Keratinocyte (primary cell): Measurements from ENCODE around the gene PSMB5. TPM values are rescaled to one million over a fixed set of nuclear protein-coding genes. Genes with fewer than 3 reads are reported as not detected.

Experiments
- DNase-seq: peaks from one replicate; pipeline ENCODE4 v3.0.0-alpha.2; 2011; ENCODE audit warnings: low read depth, missing footprints, low spot score
- FAIRE-seq: peaks from 2 replicates; lab custom pipeline; 2011; peaks lifted over from hg19 to GRCh38; lab: Jason Lieb, UNC
- H2AFZ ChIP-seq: 2 replicates; pipeline ENCODE4 v1.6.0; 2012; ENCODE audit warnings: low read length, control low read depth, inconsistent platforms; ENCODE audit not compliant: control insufficient read depth
- H3K27ac ChIP-seq: 2 replicates; pipeline ENCODE4 v1.5.1; 2011; ENCODE audit warnings: low read length; ENCODE audit not compliant: control insufficient read depth, insufficient read depth
- H3K27me3 ChIP-seq: 3 replicates; pipeline ENCODE4 v1.6.0; 2011; ENCODE audit warnings: low read length; ENCODE audit not compliant: control insufficient read depth, insufficient read depth; ENCODE audit errors: extremely low read depth
- H3K36me3 ChIP-seq, 2 experiments: 2 replicates in 1 of 2; 3 replicates in 1 of 2; pipeline ENCODE4 v1.5.1; 2011; ENCODE audit warnings: low read length in 2 of 2, mild to moderate bottlenecking in 1 of 2; ENCODE audit not compliant: control insufficient read depth in 2 of 2, insufficient read depth in 2 of 2; ENCODE audit errors: extremely low read depth in 1 of 2
- H3K4me1 ChIP-seq: 3 replicates; pipeline ENCODE4 v1.5.1; 2011; ENCODE audit warnings: low read length; ENCODE audit not compliant: control insufficient read depth, insufficient read depth; ENCODE audit errors: extremely low read depth
- H3K4me2 ChIP-seq: 3 replicates; pipeline ENCODE4 v1.6.0; 2011; ENCODE audit warnings: low read depth, low read length; ENCODE audit not compliant: control insufficient read depth, insufficient read depth; ENCODE audit errors: extremely low read depth
- H3K4me3 ChIP-seq, 3 experiments: fragments of 200-600 bp in 1 of 3; sonication (generic) in 1 of 3; 2 replicates in 2 of 3; 3 replicates in 1 of 3; pipeline ENCODE4 v1.5.1; 2011 to 2016; ENCODE audit warnings: low read length in 3 of 3, mild to moderate bottlenecking in 3 of 3, control low read depth in 2 of 3, inconsistent platforms in 1 of 3, low read depth in 1 of 3, mixed read lengths in 1 of 3, mixed run types in 1 of 3, moderate library complexity in 1 of 3; ENCODE audit not compliant: control insufficient read depth in 2 of 3, insufficient read depth in 2 of 3; ENCODE audit errors: extremely low read depth in 1 of 3
- H3K79me2 ChIP-seq: 2 replicates; pipeline ENCODE4 v1.6.0; 2012; ENCODE audit warnings: low read length; ENCODE audit not compliant: control insufficient read depth, insufficient read depth
- H3K9ac ChIP-seq: 3 replicates; pipeline ENCODE4 v1.6.0; 2011; ENCODE audit warnings: low read length; ENCODE audit not compliant: control insufficient read depth, insufficient read depth; ENCODE audit errors: extremely low read depth
- H3K9me1 ChIP-seq: 3 replicates; pipeline ENCODE4 v1.6.0; 2011; ENCODE audit warnings: low read length; ENCODE audit not compliant: control insufficient read depth, insufficient read depth; ENCODE audit errors: extremely low read depth
- H3K9me3 ChIP-seq: 2 replicates; pipeline ENCODE4 v1.5.1; 2012; ENCODE audit warnings: low read depth, low read length; ENCODE audit not compliant: control insufficient read depth
- H4K20me1 ChIP-seq: 3 replicates; pipeline ENCODE4 v1.6.0; 2011; ENCODE audit warnings: low read length; ENCODE audit not compliant: control insufficient read depth, insufficient read depth; ENCODE audit errors: extremely low read depth
- EZH2 ChIP-seq: IDR thresholded peaks from one replicate; pipeline ENCODE4 v1.6.1; 2012; ENCODE audit warnings: inconsistent platforms, mild to moderate bottlenecking, low read length, moderate library complexity
- dilution Hi-C: fragments of 300-500 bp; cut with MboI; formaldehyde crosslinking; loops from one replicate; pipeline ENCODE4 v1.7.0; 2020; ENCODE audit warnings: low sequenced_read_pairs; ENCODE audit not compliant: extremely low pct_ligation_motif_present
- polyA minus RNA-seq, 3 experiments: library from RNA; depleted of rRNA, polyadenylated mRNA; stranded (reverse); fragments of >200 nt; gene quantifications; 1 replicate in 1 of 3; 2 replicates in 1 of 3; 3 replicates in 1 of 3; pipeline ENCODE4 v1.2.3, GENCODE V29; 2011
- polyA plus RNA-seq, 5 experiments: library from polyadenylated mRNA; depleted of rRNA in 3 of 5; stranded (reverse) in 3 of 5; stranded (forward) in 1 of 5; unstranded in 1 of 5; fragments of >200 nt; gene quantifications; 1 replicate in 1 of 5; 2 replicates in 3 of 5; 3 replicates in 1 of 5; pipeline versions ENCODE4 v1.2.1 to v1.2.3, GENCODE V29; 2011 to 2012; ENCODE audit warnings: missing spikeins in 2 of 5, low read depth in 1 of 5, low replicate concordance in 1 of 5
- TF ChIP-seq, protein P1 (sequence below), 3 experiments: IDR thresholded peaks in 1 of 3; conservative IDR thresholded peaks in 1 of 3; optimal IDR thresholded peaks in 1 of 3; 2 replicates in 2 of 3; 3 replicates in 1 of 3; pipeline versions ENCODE3 to v1.5.1; 2011; ENCODE audit warnings: low read length in 3 of 3, mild to moderate bottlenecking in 3 of 3, moderate library complexity in 2 of 3, control low read depth in 1 of 3, inconsistent platforms in 1 of 3; ENCODE audit not compliant: insufficient read depth in 2 of 3; ENCODE audit errors: extremely low read depth in 1 of 3

PSMB5 gene
- polyA plus RNA-seq: 285 to 349 TPM (median 292 TPM) in 3 replicates
- 57.4 TPM for polyA plus RNA-seq (2011; ENCODE audit: low read depth)
- polyA plus RNA-seq (2011; cell fraction: cytosol; rRNA removed): 249 and 261 TPM in 2 replicates
- polyA plus RNA-seq (2011; cell fraction: nucleus; rRNA removed): 195 and 203 TPM in 2 replicates
- polyA plus RNA-seq (2012; ENCODE audit: low replicate concordance): 178 and 212 TPM in 2 replicates
- 128 to 263 TPM (median 217 TPM) in 3 replicates for polyA minus RNA-seq
- polyA minus RNA-seq (2011; cell fraction: cytosol; rRNA and poly(A)+ RNA removed): 240 TPM
- polyA minus RNA-seq (2011; cell fraction: nucleus; rRNA and poly(A)+ RNA removed): 73.9 and 89.0 TPM in 2 replicates

GRCh38 chr14:23034498-23035302, at the start of gene PSMB5:
PSMB5 (minus strand) TSS chr14:23034900; CDS start chr14:23034881, 19 bp downstream.
- Histone ChIP-seq H3K9me1 (no peaks in the 10 kb centered on the region), H3K4me2 (peak within 1 kb of the TSS; percentile 83), H3K4me3 (peak within 1 kb of the TSS; percentile 96 to 98 (median 98)), H3K27ac (peak within 1 kb of the TSS; percentile 100), H3K79me2 (peaks cover 28% of the 10 kb centered on the region), H3K9me3 (no peaks in the 10 kb centered on the region), H3K27me3 (no peaks in the 10 kb centered on the region), H3K4me1 (peaks cover 10% of the 10 kb centered on the region), H4K20me1 (no peaks in the 10 kb centered on the region), H2AFZ (peak within 1 kb of the TSS; percentile 100), H3K36me3 (peaks cover 5 to 6% of the 10 kb centered on the region in 2 experiments), H3K9ac (peak within 1 kb of the TSS; percentile 98)
- DNase-seq (peak; percentile 89), FAIRE-seq (peak; percentile 87)
- dilution Hi-C loops: no loop called here
- TF ChIP-seq, protein P1, sequence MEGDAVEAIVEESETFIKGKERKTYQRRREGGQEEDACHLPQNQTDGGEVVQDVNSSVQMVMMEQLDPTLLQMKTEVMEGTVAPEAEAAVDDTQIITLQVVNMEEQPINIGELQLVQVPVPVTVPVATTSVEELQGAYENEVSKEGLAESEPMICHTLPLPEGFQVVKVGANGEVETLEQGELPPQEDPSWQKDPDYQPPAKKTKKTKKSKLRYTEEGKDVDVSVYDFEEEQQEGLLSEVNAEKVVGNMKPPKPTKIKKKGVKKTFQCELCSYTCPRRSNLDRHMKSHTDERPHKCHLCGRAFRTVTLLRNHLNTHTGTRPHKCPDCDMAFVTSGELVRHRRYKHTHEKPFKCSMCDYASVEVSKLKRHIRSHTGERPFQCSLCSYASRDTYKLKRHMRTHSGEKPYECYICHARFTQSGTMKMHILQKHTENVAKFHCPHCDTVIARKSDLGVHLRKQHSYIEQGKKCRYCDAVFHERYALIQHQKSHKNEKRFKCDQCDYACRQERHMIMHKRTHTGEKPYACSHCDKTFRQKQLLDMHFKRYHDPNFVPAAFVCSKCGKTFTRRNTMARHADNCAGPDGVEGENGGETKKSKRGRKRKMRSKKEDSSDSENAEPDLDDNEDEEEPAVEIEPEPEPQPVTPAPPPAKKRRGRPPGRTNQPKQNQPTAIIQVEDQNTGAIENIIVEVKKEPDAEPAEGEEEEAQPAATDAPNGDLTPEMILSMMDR (optimal IDR thresholded peaks at IDR 0.05 in 1 of 3, IDR thresholded peaks at IDR 0.05 in 1 of 3, conservative IDR thresholded peaks at IDR 0.05 in 1 of 3; ENCODE audit: extremely low read depth in 1 of 3, insufficient read depth in 2 of 3, low read length in 3 of 3): no peak
- no peak for TF ChIP-seq EZH2

DNA sequence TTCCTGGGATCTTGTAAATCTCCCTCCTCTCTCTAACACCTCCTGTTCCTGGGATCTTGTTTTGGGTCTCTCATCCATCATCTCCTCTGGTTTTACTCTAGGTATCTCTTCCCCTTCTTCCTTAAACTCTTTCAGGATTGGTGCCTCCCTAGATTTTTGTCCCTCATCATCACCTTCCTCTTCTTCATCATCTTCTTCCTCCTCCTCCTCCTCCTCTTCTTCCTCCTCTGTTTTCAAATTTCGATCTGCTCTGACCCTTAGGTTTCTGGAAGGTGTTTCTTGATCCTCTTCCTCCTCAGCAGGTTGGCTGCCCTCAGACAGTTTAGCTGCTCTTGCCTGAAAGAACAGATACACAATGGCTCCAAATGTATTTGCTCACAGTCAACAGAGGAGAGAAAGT, 45.8 kb upstream of the PSMB5 start:
- no peak overlapping the region for H3K27ac ChIP-seq
- no peak overlapping the region for H3K4me2 ChIP-seq
- no peaks in the 10 kb centered on the region for H3K9me3 ChIP-seq
- peaks cover 21 to 60% of the 10 kb centered on the region in 2 experiments for H3K36me3 ChIP-seq
- DNase-seq: no peak
- H4K20me1 ChIP-seq: no peaks in the 10 kb centered on the region
- dilution Hi-C loops: no loop called here
- no peak overlapping the region for H3K9ac ChIP-seq
- no peak overlapping the region for H3K4me3 ChIP-seq
- FAIRE-seq: no peak
- peaks cover 4% of the 10 kb centered on the region for H3K79me2 ChIP-seq
- H3K9me1 ChIP-seq: no peaks in the 10 kb centered on the region
- peaks cover 15% of the 10 kb centered on the region for H3K4me1 ChIP-seq
- no peaks in the 10 kb centered on the region for H3K27me3 ChIP-seq
- no peak overlapping the region for H2AFZ ChIP-seq
- no peak for TF ChIP-seq EZH2
- TF ChIP-seq, protein P1 (optimal IDR thresholded peaks at IDR 0.05 in 1 of 3, IDR thresholded peaks at IDR 0.05 in 1 of 3, conservative IDR thresholded peaks at IDR 0.05 in 1 of 3; ENCODE audit: extremely low read depth in 1 of 3, insufficient read depth in 2 of 3, low read length in 3 of 3): no peak
